Stimulated activated CD8-positive, alpha-beta memory T cell treated with anti-CD3 and anti-CD28 coated beads, Interleukin-2, amount 100 ng/mL, for 1 hour (primary cell): Measurements from ENCODE around the gene IMPA2.

Experiments used
- DNase-seq, 2 donors: peaks; one replicate each; pipeline ENCODE4 v3.0.0-alpha.2; 2020; ENCODE audit warnings: low read depth in 2 of 2

IMPA2 gene

GRCh38 chr18:12008181-12008767 is 27.0 kb downstream of the IMPA2 start:
- DNase-seq, result no peak

DNA sequence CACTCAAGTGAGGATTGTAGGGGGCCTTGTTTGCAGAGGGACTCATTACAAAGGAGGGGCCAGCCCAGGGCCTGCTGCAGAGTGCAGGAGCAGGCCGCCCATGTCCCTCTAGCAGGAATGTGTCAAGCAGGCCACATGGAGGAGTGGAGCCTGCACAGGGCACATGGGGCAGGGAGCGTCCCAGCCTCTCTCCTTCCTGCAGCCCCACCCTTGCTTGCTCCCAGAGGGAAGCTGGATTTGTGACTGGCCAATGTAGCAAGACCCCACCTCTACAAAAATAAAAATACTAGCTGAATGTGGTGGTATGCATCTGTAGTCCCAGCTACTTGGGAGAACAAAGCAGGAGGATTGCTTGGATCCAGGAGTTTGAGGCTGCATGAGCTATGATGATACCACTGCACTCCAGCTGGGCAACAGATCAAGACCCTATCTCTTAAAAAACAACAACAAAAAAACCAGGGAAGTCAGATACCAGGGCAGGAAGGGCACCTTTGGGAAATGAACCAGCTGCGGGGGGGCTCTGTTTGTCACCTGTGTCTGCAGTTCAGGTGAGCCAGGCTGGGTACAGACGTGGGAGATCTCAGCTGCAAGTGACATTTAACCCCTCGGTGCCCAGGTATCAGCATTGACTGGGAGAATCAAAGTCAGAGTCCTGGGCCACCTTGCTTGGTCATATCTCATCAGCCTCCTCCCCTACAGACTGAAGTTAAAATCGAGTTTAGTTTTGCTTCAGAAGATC is 27.7 kb downstream of the IMPA2 start:
- no peak for DNase-seq

- no peak for DNase-seq
Observed at GRCh38 chr18:12009581-12010140, 28.4 kb downstream of the IMPA2 start.

DNA sequence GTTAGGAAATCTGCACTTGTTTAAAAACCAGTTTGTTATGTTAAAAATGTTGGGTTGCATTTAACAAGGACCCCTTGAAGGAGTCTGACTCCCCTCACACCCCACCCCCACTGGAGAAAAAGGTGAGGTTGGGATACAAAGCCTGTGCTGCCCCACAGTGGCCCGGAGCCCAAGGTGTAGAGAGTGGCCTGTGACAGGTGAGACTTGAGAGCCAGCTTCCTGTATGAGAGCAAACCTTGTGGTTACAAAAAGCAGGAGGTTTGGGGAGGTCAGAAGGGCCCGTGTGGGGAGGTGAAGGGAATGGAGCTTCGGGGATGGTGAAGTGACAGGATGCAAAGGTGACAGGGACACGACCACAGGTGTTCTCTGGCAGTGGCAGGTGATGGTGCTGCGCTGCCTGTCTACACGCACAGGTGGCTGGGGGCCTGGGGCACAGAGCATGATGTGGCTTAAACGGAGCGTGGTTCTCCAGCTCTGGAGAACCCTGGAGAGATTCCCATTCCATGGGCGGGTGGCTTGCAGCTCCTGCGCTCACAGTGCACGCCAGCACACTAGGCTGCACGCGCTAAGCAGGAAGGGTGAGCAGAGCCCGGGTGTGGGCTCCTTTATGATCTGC is 29.0 kb downstream of the IMPA2 start:
- no peak for DNase-seq

- no peak for DNase-seq
Observed at GRCh38 chr18:12011199-12011956, 30.1 kb downstream of the IMPA2 start.

GRCh38 chr18:12011957-12012549 is 30.7 kb downstream of the IMPA2 start:
- DNase-seq, result no peak

DNA sequence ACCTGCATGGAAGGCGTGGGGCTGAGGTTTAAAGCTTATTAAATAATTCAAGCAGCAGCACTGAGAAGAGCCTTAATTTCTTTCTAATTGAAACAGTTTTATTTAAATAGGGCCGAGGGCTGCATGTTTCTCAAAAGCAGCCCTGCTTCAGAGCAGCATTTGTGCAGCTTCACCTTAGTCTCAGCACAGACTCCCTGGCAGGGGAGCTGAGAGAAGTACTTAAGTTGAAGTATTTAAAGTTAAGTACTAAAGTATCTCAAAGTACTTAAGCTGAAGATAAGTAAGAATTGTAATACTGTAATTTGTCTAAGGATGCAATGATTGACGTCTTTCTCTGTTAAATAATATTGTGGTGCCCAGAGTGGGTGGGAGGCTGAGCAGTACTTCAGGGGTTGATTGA is 31.4 kb downstream of the IMPA2 start:
- DNase-seq, result no peak

DNA sequence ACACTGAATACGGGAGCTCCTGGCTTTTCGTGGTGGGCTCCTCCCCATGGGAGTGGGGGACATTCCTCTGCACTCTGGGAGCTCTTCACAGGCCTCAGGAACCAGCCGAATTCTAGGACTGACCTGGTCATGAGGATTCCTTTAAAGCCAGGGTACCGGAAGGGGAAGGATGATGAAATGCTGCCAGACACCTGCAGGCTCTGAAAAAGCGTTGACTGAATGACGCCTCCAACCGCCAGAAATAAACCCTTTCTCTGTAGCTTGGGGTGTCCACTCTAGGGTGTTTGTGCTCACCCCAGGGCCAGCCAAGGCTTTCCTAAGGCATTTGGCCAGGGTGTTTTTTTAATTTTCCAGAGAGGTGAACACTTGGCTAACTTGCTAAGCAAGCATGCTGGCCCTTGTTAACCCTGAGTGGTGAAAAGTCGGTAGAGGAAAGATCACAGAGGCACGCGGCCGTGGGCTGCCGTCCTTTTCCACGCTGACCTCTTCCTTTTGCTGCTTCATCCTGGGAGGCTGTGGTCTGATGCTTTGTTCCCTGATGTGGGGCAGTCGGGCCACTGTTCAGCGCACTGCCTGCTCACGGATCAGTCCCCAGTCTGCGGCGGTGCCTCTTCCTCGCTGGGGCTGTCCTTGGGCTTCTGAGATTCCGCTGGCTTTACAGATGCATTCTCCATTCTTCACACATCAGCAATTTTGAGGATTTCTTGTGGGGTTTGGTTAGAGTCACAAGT is 32.0 kb downstream of the IMPA2 start:
- no peak for DNase-seq

GRCh38 chr18:12014086-12014485 is 32.8 kb downstream of the IMPA2 start:
- DNase-seq, result no peak

DNA sequence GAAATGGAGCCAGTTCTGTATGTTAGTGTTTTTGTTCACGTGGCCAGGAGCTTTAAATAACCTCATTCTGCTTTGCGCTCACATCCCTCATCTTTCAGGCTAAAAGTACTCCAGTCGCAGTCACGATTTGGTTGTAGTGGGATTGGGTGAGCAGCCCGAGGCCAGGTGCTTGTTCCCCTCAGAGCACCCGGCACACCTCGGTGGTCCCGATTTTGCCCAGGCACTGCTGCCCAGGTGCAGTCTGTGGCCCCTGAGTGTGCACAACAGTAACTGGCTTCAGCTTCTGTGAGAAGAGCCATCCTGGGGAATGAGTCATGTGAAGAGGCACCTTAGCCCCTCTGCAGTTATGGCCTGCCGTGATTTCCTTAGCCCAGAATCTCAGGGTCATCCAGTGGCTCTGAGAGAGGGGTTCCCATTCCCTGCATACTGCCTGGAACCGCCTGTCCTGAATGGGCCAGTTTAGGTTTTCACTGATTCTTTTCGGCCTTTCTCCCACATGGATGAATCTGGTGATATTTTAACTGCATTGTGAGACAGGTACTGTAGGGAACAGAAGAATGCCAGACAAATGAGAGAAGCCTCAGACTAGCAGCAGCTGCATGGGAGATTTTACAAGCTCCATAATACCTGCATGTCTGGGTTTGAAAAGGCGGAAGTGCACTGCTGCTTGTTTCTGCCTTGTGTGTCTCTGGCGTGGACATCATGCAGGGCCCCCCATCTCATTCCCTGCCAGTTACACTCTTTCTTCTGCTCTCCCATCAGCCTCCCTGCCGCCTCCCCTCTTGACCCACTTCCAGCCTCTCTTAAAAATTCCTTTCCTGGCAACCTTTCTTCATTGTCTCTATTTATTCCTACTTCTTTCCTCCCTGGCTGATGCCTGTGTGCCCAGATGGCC is 33.5 kb downstream of the IMPA2 start:
- no peak for DNase-seq

- DNase-seq, result no peak
Observed at GRCh38 chr18:12015416-12016062, 34.2 kb downstream of the IMPA2 start.

GRCh38 chr18:12017081-12017480 is 35.8 kb downstream of the IMPA2 start:
- DNase-seq, result no peak

DNA sequence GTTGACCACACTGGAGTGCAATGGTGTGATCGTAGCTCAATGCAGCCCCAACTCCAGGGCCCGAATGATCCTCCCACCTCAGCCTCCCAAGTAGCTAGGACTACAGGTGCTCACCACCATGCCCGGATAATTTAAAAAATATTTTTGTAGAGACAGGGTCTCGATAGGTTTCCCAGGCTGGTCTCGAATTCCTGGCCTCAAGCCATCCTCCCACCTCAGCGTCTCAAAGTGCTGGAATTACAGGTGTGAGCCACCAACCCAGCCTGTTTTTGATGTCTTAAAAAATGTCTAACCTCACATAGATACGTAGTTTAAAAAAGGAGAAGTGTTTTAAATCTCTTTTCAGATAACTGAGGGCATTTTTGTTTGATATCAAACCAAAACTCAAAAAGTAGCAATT is 37.6 kb downstream of the IMPA2 start:
- DNase-seq, result no peak

DNA sequence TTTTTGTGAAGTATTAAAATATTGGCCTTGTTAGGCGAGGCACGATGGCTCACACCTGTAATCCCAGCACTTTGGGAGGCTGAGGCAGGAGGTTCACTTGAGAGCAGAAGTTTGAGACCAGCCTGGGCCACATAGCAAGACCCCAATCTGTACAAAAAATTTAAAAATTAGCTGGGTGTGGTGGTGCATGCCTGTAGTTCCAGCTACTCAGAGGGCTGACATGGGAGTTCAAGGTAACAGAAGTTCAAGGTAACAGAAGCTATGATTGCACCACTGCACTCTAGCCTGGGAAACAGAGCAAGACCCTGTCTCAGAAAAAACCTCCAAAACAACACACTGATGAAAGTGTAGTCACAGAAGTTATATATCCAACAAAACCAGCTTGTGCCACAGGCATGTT is 39.8 kb downstream of the IMPA2 start:
- DNase-seq, result no peak

DNA sequence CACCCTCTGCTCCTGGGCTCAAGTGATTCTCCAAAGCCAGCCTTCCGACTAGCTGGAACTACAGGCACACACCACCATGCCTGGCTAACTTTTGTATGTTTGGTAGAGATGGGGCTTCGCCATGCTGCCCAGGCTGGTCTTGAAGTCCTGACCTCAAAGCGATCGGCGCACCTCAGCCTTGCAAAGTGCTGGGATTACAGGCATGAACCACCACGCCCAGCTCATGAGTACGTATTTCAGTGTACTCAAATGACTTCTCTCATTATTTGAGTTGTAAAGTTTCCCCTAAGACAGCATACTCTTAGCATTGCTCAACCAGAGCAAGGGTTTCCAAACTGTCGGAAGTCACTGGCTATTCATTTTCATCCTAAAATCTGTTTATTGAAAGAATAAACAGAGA is 40.3 kb downstream of the IMPA2 start:
- no peak for DNase-seq

DNA sequence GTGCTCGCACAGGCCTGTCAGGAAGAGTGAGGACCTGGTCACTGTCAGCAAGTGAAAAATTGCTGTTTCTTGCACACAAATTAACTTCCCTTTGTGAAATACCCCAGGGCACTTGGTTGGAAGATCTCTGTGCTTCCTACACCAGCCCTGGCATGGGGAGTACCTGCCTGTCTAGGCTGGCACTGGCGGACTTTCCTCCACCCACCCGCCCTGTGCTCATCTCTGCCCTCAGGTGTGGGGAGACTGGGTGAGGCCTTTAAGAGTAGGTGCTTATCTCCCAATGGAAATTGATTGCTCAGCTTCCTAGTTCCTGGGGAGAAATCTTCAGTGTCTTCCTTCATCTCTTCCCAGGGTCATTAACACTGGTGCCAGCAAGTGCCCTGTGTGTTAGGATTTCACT is 42.1 kb downstream of the IMPA2 start:
- DNase-seq, result no peak

DNA sequence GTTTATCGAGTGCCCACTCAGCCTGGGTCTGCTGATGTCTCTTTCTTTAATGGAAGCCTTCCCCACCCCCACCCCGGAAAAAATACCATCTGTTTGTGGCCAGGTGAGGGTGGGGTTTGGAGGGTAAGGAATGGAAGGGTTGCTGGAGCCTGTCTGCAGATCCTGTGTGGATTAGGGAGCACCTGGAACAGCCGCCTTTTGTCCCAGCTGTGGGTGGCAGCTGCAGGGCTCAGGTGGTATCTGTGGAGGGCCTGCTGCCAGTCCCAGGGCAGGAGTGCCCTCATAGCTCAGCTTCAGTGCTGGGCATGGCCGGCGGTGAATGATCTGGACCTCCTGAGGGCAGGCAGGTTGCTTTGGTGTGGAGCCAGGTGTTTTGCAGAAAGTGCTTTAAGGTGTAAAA is 45.3 kb downstream of the IMPA2 start:
- no peak for DNase-seq

DNA sequence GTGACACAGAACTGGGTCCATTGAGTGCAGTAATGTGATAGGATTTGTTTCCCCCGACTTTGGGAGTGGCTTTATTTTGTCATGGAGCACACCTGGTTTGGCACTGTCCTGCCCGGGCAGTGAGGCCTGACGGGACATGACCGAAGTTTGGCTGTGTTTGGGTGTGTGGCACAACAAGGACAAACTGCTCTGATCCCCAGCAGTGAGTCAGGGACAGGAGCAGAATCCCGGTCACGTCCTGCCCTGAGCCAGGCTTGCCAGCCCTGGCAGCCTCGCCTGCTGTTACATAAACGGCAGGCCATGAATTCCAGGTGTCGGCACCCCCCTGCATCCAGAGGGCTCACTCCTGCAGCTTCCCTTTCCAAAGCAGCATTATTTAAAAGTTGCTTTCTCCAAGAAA is 45.7 kb downstream of the IMPA2 start:
- DNase-seq, result no peak

DNA sequence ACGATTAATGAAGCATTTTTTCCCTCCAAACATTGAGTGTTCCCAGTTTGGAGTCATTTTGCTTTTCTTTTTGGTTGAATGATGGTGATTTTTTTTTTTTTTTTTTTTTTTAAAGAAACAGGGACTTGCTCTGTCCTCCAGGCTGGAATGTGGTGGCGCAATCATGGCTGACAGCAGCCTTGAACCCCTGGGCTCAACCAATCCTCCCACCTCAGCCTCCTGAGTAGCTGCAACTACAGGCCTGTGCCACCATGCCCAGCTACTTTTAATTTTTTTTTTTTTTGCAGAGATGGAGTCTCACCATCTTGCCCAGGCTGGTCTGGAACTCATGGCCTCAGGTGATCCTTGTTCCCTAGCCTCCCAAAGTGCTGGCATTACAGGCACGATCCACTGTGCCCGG is 46.2 kb downstream of the IMPA2 start:
- DNase-seq, result no peak
